ENCODE measurements around the gene PRR14. TPM values are rescaled to one million over a fixed set of nuclear protein-coding genes. Genes with fewer than 3 reads are reported as not detected.

PRR14 gene
- total and polyA plus RNA-seq, 4 donors: 16.0 to 63.2 (median 52.5) TPM

GRCh38 chr16:30659507-30660423 is 9.0 kb downstream of the PRR14 start:
- Histone ChIP-seq H3K4me3 (peak overlapping the region; percentile 82), H3K27ac (ENCODE audit: low read depth in 1 of 2, low read length in 1 of 2) (peak overlapping the region; percentile 95 to 98), H3K36me3 (ENCODE audit: control insufficient read depth in 4 of 4, insufficient read depth in 4 of 4, low read length in 4 of 4) (peaks cover 13 to 49% (median 36%) of the 10 kb centered on the region in 4 donors), H3K4me1 (ENCODE audit: control insufficient read depth in 5 of 5, insufficient read depth in 5 of 5, low read length in 5 of 5) (peaks cover 4 to 26% (median 14%) of the 10 kb centered on the region in 5 donors), H3K27me3 (ENCODE audit: control insufficient read depth in 3 of 3, insufficient read depth in 3 of 3, low read length in 2 of 3) (no peaks in the 10 kb centered on the region), H3K9me3 (ENCODE audit: control insufficient read depth in 4 of 4, insufficient read depth in 3 of 4, low read length in 3 of 4) (no peaks in the 10 kb centered on the region), H3K9ac (ENCODE audit: insufficient read depth in 1 of 2, low read length in 2 of 2) (peak overlapping the region; percentile 55 to 77)
- peak; percentile 17 to 30 (median 21) for DNase-seq
- no peak for ATAC-seq (ENCODE audit: insufficient read depth, low FRiP score)
- 1% methylated on average over 62 to 84 of the region's 84 CpGs for WGBS, 2 donors
- TF ChIP-seq, protein P1, sequence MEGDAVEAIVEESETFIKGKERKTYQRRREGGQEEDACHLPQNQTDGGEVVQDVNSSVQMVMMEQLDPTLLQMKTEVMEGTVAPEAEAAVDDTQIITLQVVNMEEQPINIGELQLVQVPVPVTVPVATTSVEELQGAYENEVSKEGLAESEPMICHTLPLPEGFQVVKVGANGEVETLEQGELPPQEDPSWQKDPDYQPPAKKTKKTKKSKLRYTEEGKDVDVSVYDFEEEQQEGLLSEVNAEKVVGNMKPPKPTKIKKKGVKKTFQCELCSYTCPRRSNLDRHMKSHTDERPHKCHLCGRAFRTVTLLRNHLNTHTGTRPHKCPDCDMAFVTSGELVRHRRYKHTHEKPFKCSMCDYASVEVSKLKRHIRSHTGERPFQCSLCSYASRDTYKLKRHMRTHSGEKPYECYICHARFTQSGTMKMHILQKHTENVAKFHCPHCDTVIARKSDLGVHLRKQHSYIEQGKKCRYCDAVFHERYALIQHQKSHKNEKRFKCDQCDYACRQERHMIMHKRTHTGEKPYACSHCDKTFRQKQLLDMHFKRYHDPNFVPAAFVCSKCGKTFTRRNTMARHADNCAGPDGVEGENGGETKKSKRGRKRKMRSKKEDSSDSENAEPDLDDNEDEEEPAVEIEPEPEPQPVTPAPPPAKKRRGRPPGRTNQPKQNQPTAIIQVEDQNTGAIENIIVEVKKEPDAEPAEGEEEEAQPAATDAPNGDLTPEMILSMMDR (IDR thresholded peaks at IDR 0.05; ENCODE audit: control extremely low read depth, extremely low read depth): no peak

GRCh38 chr16:30660424-30661261 is 9.9 kb downstream of the PRR14 start:
- TF ChIP-seq, protein P1 (IDR thresholded peaks at IDR 0.05; ENCODE audit: control extremely low read depth, extremely low read depth): no peak
- peak overlapping the region; percentile 82 for H3K4me3 ChIP-seq
- H3K36me3 ChIP-seq (ENCODE audit: control insufficient read depth in 4 of 4, insufficient read depth in 4 of 4, low read length in 4 of 4): peaks cover 12 to 49% (median 37%) of the 10 kb centered on the region in 4 donors
- H3K9ac ChIP-seq (ENCODE audit: insufficient read depth in 1 of 2, low read length in 2 of 2): peak overlapping the region; percentile 55 to 77
- H3K9me3 ChIP-seq (ENCODE audit: control insufficient read depth in 4 of 4, insufficient read depth in 3 of 4, low read length in 3 of 4): no peaks in the 10 kb centered on the region
- peak overlapping the region; percentile 27 to 95 for H3K27ac ChIP-seq (ENCODE audit: low read depth in 1 of 2, low read length in 1 of 2)
- DNase-seq (no peak), ATAC-seq (ENCODE audit: insufficient read depth, low FRiP score) (no peak)
- 39 to 41% methylated on average over 21 of the region's 21 CpGs for WGBS, 2 donors
- H3K4me1 ChIP-seq (ENCODE audit: control insufficient read depth in 5 of 5, insufficient read depth in 5 of 5, low read length in 5 of 5): peaks cover 4 to 26% (median 14%) of the 10 kb centered on the region in 5 donors
- H3K27me3 ChIP-seq (ENCODE audit: control insufficient read depth in 3 of 3, insufficient read depth in 3 of 3, low read length in 2 of 3): no peaks in the 10 kb centered on the region

- ATAC-seq (ENCODE audit: insufficient read depth, low FRiP score): no peak
- H3K36me3 ChIP-seq (ENCODE audit: control insufficient read depth in 4 of 4, insufficient read depth in 4 of 4, low read length in 4 of 4): peaks cover 8 to 60% (median 42%) of the 10 kb centered on the region in 4 donors
- H3K9ac ChIP-seq (ENCODE audit: insufficient read depth in 1 of 2, low read length in 2 of 2): no peak overlapping the region
- H3K4me1 ChIP-seq (ENCODE audit: control insufficient read depth in 5 of 5, insufficient read depth in 5 of 5, low read length in 5 of 5): peaks cover 4 to 22% (median 10%) of the 10 kb centered on the region in 5 donors
- TF ChIP-seq, protein P1 (IDR thresholded peaks at IDR 0.05; ENCODE audit: control extremely low read depth, extremely low read depth): no peak
- WGBS, 2 donors: 88 to 94% methylated on average over 17 of the region's 17 CpGs
- H3K27ac ChIP-seq (ENCODE audit: low read depth in 1 of 2, low read length in 1 of 2): no peak overlapping the region
- DNase-seq: no peak
- H3K27me3 ChIP-seq (ENCODE audit: control insufficient read depth in 3 of 3, insufficient read depth in 3 of 3, low read length in 2 of 3): no peaks in the 10 kb centered on the region
- no peaks in the 10 kb centered on the region for H3K9me3 ChIP-seq (ENCODE audit: control insufficient read depth in 4 of 4, insufficient read depth in 3 of 4, low read length in 3 of 4)
- no peak overlapping the region for H3K4me3 ChIP-seq
Measured at GRCh38 chr16:30662449-30662848, 11.7 kb downstream of the PRR14 start.

Measured in lung (tissue), 12 donors.